Loucy (cell line): Measurements from ENCODE around the gene COLEC11.

Experiments
- H2AFZ ChIP-seq: fragments of 200-600 bp; sonication (generic); 2 replicates; pipeline ENCODE4 v1.6.0; 2016; ENCODE audit warnings: antibody characterized with exemption, mild to moderate bottlenecking, low read length, moderate library complexity
- H3F3A ChIP-seq: fragments of 200-600 bp; 2 replicates; pipeline ENCODE4 v1.6.0; 2016; ENCODE audit warnings: antibody characterized with exemption, low read depth, mild to moderate bottlenecking
- H3K27me3 ChIP-seq: fragments of 200-600 bp; sonication (generic); 2 replicates; pipeline ENCODE4 v1.6.1; 2014; ENCODE audit warnings: low read length, mild to moderate bottlenecking; ENCODE audit not compliant: insufficient read depth, poor library complexity, severe bottlenecking
- H3K36me3 ChIP-seq: fragments of 200-600 bp; sonication (generic); 2 replicates; pipeline ENCODE4 v1.6.1; 2016; ENCODE audit warnings: low read length; ENCODE audit not compliant: insufficient read depth
- H3K4me1 ChIP-seq: fragments of 200-600 bp; sonication (generic); 2 replicates; pipeline ENCODE4 v1.5.1; 2014; ENCODE audit warnings: low read length, mild to moderate bottlenecking; ENCODE audit not compliant: insufficient read depth, poor library complexity, severe bottlenecking
- H3K4me2 ChIP-seq: fragments of 200-600 bp; sonication (generic); 2 replicates; pipeline ENCODE4 v1.6.0; 2014; ENCODE audit warnings: antibody characterized with exemption, low read length, low read depth, mild to moderate bottlenecking; ENCODE audit not compliant: poor library complexity, severe bottlenecking
- H3K4me3 ChIP-seq: fragments of 200-600 bp; sonication (generic); 2 replicates; pipeline ENCODE4 v1.5.1; 2014; ENCODE audit warnings: low read length, mild to moderate bottlenecking, mixed read lengths; ENCODE audit not compliant: poor library complexity, severe bottlenecking
- H3K79me2 ChIP-seq: fragments of 200-600 bp; sonication (generic); 2 replicates; pipeline ENCODE4 v1.6.1; 2014; ENCODE audit warnings: low read length; ENCODE audit not compliant: insufficient read depth
- H3K9ac ChIP-seq: fragments of 200-600 bp; sonication (generic); 2 replicates; pipeline ENCODE4 v1.6.0; 2014; ENCODE audit warnings: mild to moderate bottlenecking, low read depth, low read length, moderate library complexity; ENCODE audit not compliant: poor library complexity, severe bottlenecking
- H3K9me2 ChIP-seq: fragments of 200-600 bp; sonication (generic); replicated peaks from 2 replicates; pipeline ENCODE4 v1.6.1; 2016; ENCODE audit warnings: low read depth, low read length, mixed read lengths
- H3K9me3 ChIP-seq: fragments of 200-600 bp; sonication (generic); 2 replicates; pipeline ENCODE4 v1.6.1; 2014; ENCODE audit warnings: mild to moderate bottlenecking, antibody characterized with exemption, low read length, low read depth; ENCODE audit not compliant: insufficient read depth
- H4K20me1 ChIP-seq: fragments of 200-600 bp; sonication (generic); 2 replicates; pipeline ENCODE4 v1.6.0; 2014; ENCODE audit warnings: antibody characterized with exemption, low read length, mild to moderate bottlenecking; ENCODE audit not compliant: insufficient read depth, poor library complexity, severe bottlenecking
- CTCF ChIP-seq: fragments of 200-600 bp; sonication (generic); conservative IDR thresholded peaks from 2 replicates; pipeline ENCODE4 v1.5.1; 2014; ENCODE audit warnings: mild to moderate bottlenecking, antibody characterized with exemption, low read length
- EZH2phosphoT487 ChIP-seq: fragments of 200-600 bp; IDR thresholded peaks from 2 replicates; pipeline ENCODE4 v1.6.1; 2018; ENCODE audit warnings: antibody characterized with exemption, mild to moderate bottlenecking, moderate library complexity, borderline replicate concordance

Gene COLEC11

GRCh38 chr2:3571284-3571683, 23.6 kb upstream of the COLEC11 start:
- no peaks in the 10 kb centered on the region for H3K9me3 ChIP-seq
- H3F3A ChIP-seq, result no peaks in the 10 kb centered on the region
- H2AFZ ChIP-seq, result no peak overlapping the region
- no peak overlapping the region for H3K4me2 ChIP-seq
- no peak overlapping the region for H3K4me3 ChIP-seq
- no peak overlapping the region for H3K9ac ChIP-seq
- peaks cover 12% of the 10 kb centered on the region for H3K79me2 ChIP-seq
- H4K20me1 ChIP-seq, result peaks cover 12% of the 10 kb centered on the region
- TF ChIP-seq CTCF, result no peak
- no peak for TF ChIP-seq EZH2phosphoT487
- 0 out of 2 replicates have a peak, but pooled peaks cover 3% of the 10 kb centered on the region for H3K36me3 ChIP-seq
- no peaks in the 10 kb centered on the region for H3K9me2 ChIP-seq
- H3K4me1 ChIP-seq, result peaks cover 3% of the 10 kb centered on the region
- peaks cover 10% of the 10 kb centered on the region for H3K27me3 ChIP-seq

- no peak overlapping the region for H2AFZ ChIP-seq
- no peak overlapping the region for H3K4me3 ChIP-seq
- H3K27me3 ChIP-seq, result peaks cover 10% of the 10 kb centered on the region
- H3K4me2 ChIP-seq, result no peak overlapping the region
- H3K9ac ChIP-seq, result peak overlapping the region; percentile 3
- H3K4me1 ChIP-seq, result peaks cover 16% of the 10 kb centered on the region
- H3K9me3 ChIP-seq, result no peaks in the 10 kb centered on the region
- no peaks in the 10 kb centered on the region for H3F3A ChIP-seq
- H4K20me1 ChIP-seq, result peaks cover 24% of the 10 kb centered on the region
- H3K36me3 ChIP-seq, result peaks cover 14% of the 10 kb centered on the region; the same call in 1 of the 2 replicates
- peaks cover 25% of the 10 kb centered on the region for H3K79me2 ChIP-seq
- peak; percentile 19; the same call in 1 of the 2 replicates for TF ChIP-seq CTCF
- TF ChIP-seq EZH2phosphoT487, result no peak
- no peaks in the 10 kb centered on the region for H3K9me2 ChIP-seq
These were observed 22.3 kb upstream of the COLEC11 start for GRCh38 chr2:3572620-3573019.

GRCh38 chr2:3574155-3574554, 20.8 kb upstream of the COLEC11 start:
- Histone ChIP-seq H4K20me1 (peaks cover 40% of the 10 kb centered on the region), H3K4me1 (peaks cover 31% of the 10 kb centered on the region), H2AFZ (no peak overlapping the region), H3K4me3 (peak overlapping the region; percentile 97), H3K4me2 (peak overlapping the region; percentile 79), H3K9me2 (no peaks in the 10 kb centered on the region), H3K79me2 (peaks cover 41% of the 10 kb centered on the region), H3K9ac (no peak overlapping the region), H3F3A (no peaks in the 10 kb centered on the region), H3K9me3 (no peaks in the 10 kb centered on the region), H3K36me3 (peaks cover 29% of the 10 kb centered on the region), H3K27me3 (peaks cover 10% of the 10 kb centered on the region)
- TF ChIP-seq CTCF, result no peak
- no peak for TF ChIP-seq EZH2phosphoT487
